ENCODE data around the gene GLIPR2. TPM values are rescaled to one million over a fixed set of nuclear protein-coding genes. Genes with fewer than 3 reads are reported as not detected.
"Not testable (repeated sequence)": the region's sequence is repeated elsewhere in the genome, so short reads cannot be mapped to it uniquely, and the experiment has no call there.

Gene GLIPR2
- total RNA-seq, 1 donor from 2014 or later = 8.9 TPM

- no peak for DNase-seq (ENCODE audit: missing footprints)
- no peak for ATAC-seq
- intact Hi-C loops (cut with DNase I) = no loop called here
Observed at GRCh38 chr9:36174731-36175130, 38.2 kb downstream of the GLIPR2 start.

GRCh38 chr9:36175209-36175608 is 38.7 kb downstream of the GLIPR2 start:
- ATAC-seq; DNase-seq (ENCODE audit: missing footprints); intact Hi-C loops (cut with DNase I): not testable (repeated sequence)

- DNase-seq (ENCODE audit: missing footprints); ATAC-seq; intact Hi-C loops (cut with DNase I): not testable (repeated sequence)
Observed at GRCh38 chr9:36176496-36176895, 40.0 kb downstream of the GLIPR2 start.

- intact Hi-C loops (cut with DNase I) = no loop called here
Observed at GRCh38 chr9:36177571-36177970, 41.0 kb downstream of the GLIPR2 start.

GRCh38 chr9:36180243-36180642 is 43.7 kb downstream of the GLIPR2 start:
- ATAC-seq; intact Hi-C loops (cut with DNase I); DNase-seq (ENCODE audit: missing footprints): not testable (repeated sequence)

More at GRCh38 chr9:36177571-36177970, 41.0 kb downstream of the GLIPR2 start:
- no peak for ATAC-seq
- DNase-seq (ENCODE audit: missing footprints) = no peak

- intact Hi-C loops (cut with DNase I) = no loop called here
- DNase-seq (ENCODE audit: missing footprints) = no peak
- ATAC-seq = no peak
Observed at GRCh38 chr9:36187414-36187813, 50.9 kb downstream of the GLIPR2 start.

- intact Hi-C loops (cut with DNase I) = no loop called here
- ATAC-seq = no peak
- no peak for DNase-seq (ENCODE audit: missing footprints)
Observed at GRCh38 chr9:36188212-36188611, 51.7 kb downstream of the GLIPR2 start.

GRCh38 chr9:36189976-36190375 is 53.4 kb downstream of the GLIPR2 start:
- DNase-seq (ENCODE audit: missing footprints) (no peak), ATAC-seq (no peak)
- intact Hi-C loops (cut with DNase I) = loop anchor here (2.0 kb wide), 2 partner anchors 69 to 139 kb away; partner anchors contain the start of gene GNE

GRCh38 chr9:36190388-36191289 is 54.1 kb downstream of the GLIPR2 start, which contains the start of gene CLTA:
Gene CLTA (plus strand): TSS chr9:36190921. CDS start chr9:36191057, 136 bp downstream.
- intact Hi-C loops (cut with DNase I) = loop anchor here (2.0 kb wide), 2 partner anchors 68 to 138 kb away; partner anchors contain the start of gene GNE
- DNase-seq (ENCODE audit: missing footprints) = peak; percentile 97
- peak; percentile 99 for ATAC-seq

GRCh38 chr9:36191290-36191645 is 54.7 kb downstream of the GLIPR2 start:
- intact Hi-C loops (cut with DNase I) = loop anchor here (2.0 kb wide), 2 partner anchors 68 to 138 kb away; partner anchors contain the start of gene GNE
- DNase-seq (ENCODE audit: missing footprints) = peak; percentile 78
- peak; percentile 1 for ATAC-seq

GRCh38 chr9:36191686-36192085 is 55.2 kb downstream of the GLIPR2 start:
- intact Hi-C loops (cut with DNase I) = loop anchor here (2.0 kb wide), 2 partner anchors 67 to 137 kb away; partner anchors contain the start of gene GNE
- DNase-seq (ENCODE audit: missing footprints) (no peak), ATAC-seq (no peak)

- intact Hi-C loops (cut with DNase I) = no loop called here
- DNase-seq (ENCODE audit: missing footprints) = no peak
- no peak for ATAC-seq
Observed at GRCh38 chr9:36192196-36192595, 55.7 kb downstream of the GLIPR2 start.

- intact Hi-C loops (cut with DNase I) = no loop called here
Observed at GRCh38 chr9:36193023-36193422, 56.5 kb downstream of the GLIPR2 start.

GRCh38 chr9:36194326-36195000 is 57.9 kb downstream of the GLIPR2 start:
- DNase-seq (ENCODE audit: missing footprints) = no peak
- intact Hi-C loops (cut with DNase I) = no loop called here
- ATAC-seq = no peak

More at GRCh38 chr9:36193023-36193422, 56.5 kb downstream of the GLIPR2 start:
- DNase-seq (ENCODE audit: missing footprints) = no peak
- ATAC-seq = no peak

GRCh38 chr9:36204906-36205547 is 68.5 kb downstream of the GLIPR2 start:
- peak; percentile 79 for ATAC-seq
- intact Hi-C loops (cut with DNase I) = no loop called here
- DNase-seq (ENCODE audit: missing footprints) = no peak

- ATAC-seq (no peak), DNase-seq (ENCODE audit: missing footprints) (no peak)
- intact Hi-C loops (cut with DNase I) = no loop called here
Observed at GRCh38 chr9:36207016-36207415, 70.5 kb downstream of the GLIPR2 start.

- intact Hi-C loops (cut with DNase I) = no loop called here
- no peak for DNase-seq (ENCODE audit: missing footprints)
- ATAC-seq = no peak
Observed at GRCh38 chr9:36207546-36208012, 71.0 kb downstream of the GLIPR2 start.

GRCh38 chr9:36208521-36209253 is 72.2 kb downstream of the GLIPR2 start:
- DNase-seq (ENCODE audit: missing footprints) (no peak), ATAC-seq (no peak)
- intact Hi-C loops (cut with DNase I) = no loop called here

Data from Right ventricle myocardium inferior (tissue), 1 donor.